DOHH2 (cell line): ENCODE measurements around the gene NEK4.

Source experiments
- H3F3A ChIP-seq: fragments of 200-600 bp; sonication (generic), shearing (Covaris generic); 2 replicates; pipeline ENCODE4 v1.6.0; 2016; ENCODE audit warnings: antibody characterized with exemption, mild to moderate bottlenecking; ENCODE audit not compliant: control insufficient read depth, insufficient read depth
- H3K27ac ChIP-seq: fragments of 200-600 bp; sonication (generic); 2 replicates; pipeline ENCODE4 v1.5.1; 2014; ENCODE audit warnings: low read depth, mild to moderate bottlenecking, low read length, moderate library complexity
- H3K27me3 ChIP-seq: fragments of 200-600 bp; sonication (generic); 2 replicates; pipeline ENCODE4 v1.6.1; 2014; ENCODE audit warnings: mild to moderate bottlenecking, low read length, mixed read lengths; ENCODE audit not compliant: control insufficient read depth
- H3K36me3 ChIP-seq: fragments of 200-600 bp; sonication (generic); 2 replicates; pipeline ENCODE4 v1.6.1; 2014; ENCODE audit warnings: mild to moderate bottlenecking, low read length, moderate library complexity, mixed read lengths; ENCODE audit not compliant: control insufficient read depth
- H3K4me1 ChIP-seq: fragments of 200-600 bp; sonication (generic); 2 replicates; pipeline ENCODE4 v1.6.1; 2014; ENCODE audit warnings: mild to moderate bottlenecking, low read length, mixed read lengths; ENCODE audit not compliant: control insufficient read depth
- H3K4me2 ChIP-seq: fragments of 200-600 bp; sonication (generic); 2 replicates; pipeline ENCODE4 v1.6.0; 2014; ENCODE audit warnings: mild to moderate bottlenecking, low read length, moderate library complexity
- H3K4me3 ChIP-seq: fragments of 200-600 bp; sonication (generic); 2 replicates; pipeline ENCODE4 v1.5.1; 2014; ENCODE audit warnings: mild to moderate bottlenecking, low read length, mixed read lengths
- H3K79me2 ChIP-seq: fragments of 200-600 bp; sonication (generic); 2 replicates; pipeline ENCODE4 v1.6.1; 2014; ENCODE audit warnings: mild to moderate bottlenecking, low read length, mixed read lengths; ENCODE audit not compliant: control insufficient read depth
- H3K9me2 ChIP-seq: fragments of 200-600 bp; sonication (generic); replicated peaks from 2 replicates; pipeline ENCODE4 v1.6.1; 2014; ENCODE audit warnings: mild to moderate bottlenecking, low read length, mixed read lengths; ENCODE audit not compliant: control insufficient read depth
- H3K9me3 ChIP-seq: fragments of 200-600 bp; sonication (generic); 2 replicates; pipeline ENCODE4 v1.6.1; 2014; ENCODE audit warnings: antibody characterized with exemption, low read length, mixed read lengths; ENCODE audit not compliant: control insufficient read depth, insufficient read depth
- H4K20me1 ChIP-seq: fragments of 200-600 bp; sonication (generic); 2 replicates; pipeline ENCODE4 v1.6.0; 2014; ENCODE audit warnings: low read depth, mild to moderate bottlenecking, antibody characterized with exemption, low read length, moderate library complexity; ENCODE audit not compliant: control insufficient read depth, insufficient read depth
- CTCF ChIP-seq: fragments of 200-600 bp; sonication (generic); IDR thresholded peaks from one replicate; pipeline ENCODE4 v1.5.1; 2014; ENCODE audit warnings: antibody characterized with exemption, mild to moderate bottlenecking, low read depth, low read length; ENCODE audit not compliant: poor library complexity, severe bottlenecking
- EZH2phosphoT487 ChIP-seq: fragments of 200-600 bp; sonication (generic); IDR thresholded peaks from 2 replicates; pipeline ENCODE4 v1.6.1; 2017; ENCODE audit warnings: borderline replicate concordance, mild to moderate bottlenecking, antibody characterized with exemption, low read length, moderate library complexity, mixed read lengths

Gene NEK4

DNA sequence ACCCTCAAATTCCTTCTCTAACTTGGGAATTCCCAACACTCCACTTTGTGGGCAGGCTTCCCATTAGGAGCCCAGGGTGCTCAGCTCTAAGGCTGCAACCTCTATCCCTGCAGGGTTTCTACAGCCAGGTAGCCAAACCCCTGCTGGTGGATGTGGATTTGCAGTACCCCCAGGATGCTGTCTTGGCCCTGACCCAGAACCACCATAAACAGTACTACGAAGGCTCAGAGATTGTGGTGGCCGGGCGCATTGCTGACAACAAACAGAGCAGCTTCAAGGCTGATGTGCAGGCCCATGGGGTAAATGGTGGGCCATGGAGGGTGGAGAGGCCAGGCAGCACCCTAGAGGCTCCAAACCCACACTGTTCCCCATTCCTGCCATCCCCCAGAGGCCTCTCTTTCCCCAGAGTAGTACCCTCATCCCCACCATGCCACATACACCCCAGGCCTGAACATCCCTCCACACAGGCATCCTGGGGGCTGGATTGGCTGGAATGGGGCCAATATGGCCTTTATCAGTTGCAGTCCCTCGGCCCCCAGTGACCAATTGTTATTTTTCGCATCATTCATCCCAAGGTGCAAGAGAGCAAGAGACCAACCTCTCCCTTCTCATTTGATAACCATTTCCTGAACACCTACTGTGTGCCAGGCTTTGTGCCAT is 14.3 kb upstream of the NEK4 start:
- Histone ChIP-seq H3K4me2 (no peak overlapping the region), H3K36me3 (no peaks in the 10 kb centered on the region)

DNA sequence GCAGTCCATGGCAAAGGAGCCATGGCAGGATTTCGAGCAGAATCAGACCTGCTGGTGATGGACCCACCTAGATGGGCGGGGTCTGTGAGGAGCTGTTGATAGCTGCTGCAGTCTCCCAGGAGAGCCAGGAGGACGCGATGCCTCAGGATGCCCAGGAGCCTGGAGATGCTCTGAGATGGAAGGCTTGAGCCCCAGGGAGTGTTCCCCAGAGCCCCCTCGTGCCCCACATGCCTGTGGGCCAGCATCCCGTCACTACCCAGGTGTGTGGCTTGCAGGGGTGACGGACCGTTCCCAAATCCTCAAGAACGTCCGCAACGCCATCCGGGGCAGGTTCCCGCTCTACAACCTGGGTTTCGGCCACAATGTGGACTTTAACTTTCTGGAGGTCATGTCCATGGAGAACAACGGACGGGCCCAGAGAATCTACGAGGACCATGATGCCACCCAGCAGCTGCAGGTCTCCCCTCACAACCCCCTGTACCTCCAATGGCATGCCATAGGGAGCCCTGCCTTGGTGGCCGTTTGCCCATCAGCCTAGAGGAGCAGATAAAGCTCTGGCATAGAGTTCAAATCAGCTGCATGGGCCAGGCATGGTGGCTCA is 13.4 kb upstream of the NEK4 start:
- H3K27ac ChIP-seq = no peak overlapping the region
- H3K4me2 ChIP-seq = no peak overlapping the region
- no peak overlapping the region for H3K4me3 ChIP-seq
- no peaks in the 10 kb centered on the region for H4K20me1 ChIP-seq
- H3F3A ChIP-seq = no peaks in the 10 kb centered on the region; the same call in 1 of the 2 replicates
- H3K79me2 ChIP-seq = no peaks in the 10 kb centered on the region
- peaks cover 11% of the 10 kb centered on the region; the same call in 1 of the 2 replicates for H3K27me3 ChIP-seq
- H3K36me3 ChIP-seq = no peaks in the 10 kb centered on the region
- TF ChIP-seq CTCF (no peak), EZH2phosphoT487 (no peak)
- H3K9me3 ChIP-seq = no peaks in the 10 kb centered on the region
- H3K9me2 ChIP-seq = no peaks in the 10 kb centered on the region
- H3K4me1 ChIP-seq = peaks cover 8% of the 10 kb centered on the region

More for the DNA sequence above, 14.3 kb upstream of the NEK4 start:
- no peaks in the 10 kb centered on the region; the same call in 1 of the 2 replicates for H3F3A ChIP-seq
- no peak overlapping the region for H3K27ac ChIP-seq
- H3K27me3 ChIP-seq = peaks cover 11% of the 10 kb centered on the region; the same call in 1 of the 2 replicates
- H4K20me1 ChIP-seq = no peaks in the 10 kb centered on the region
- H3K9me2 ChIP-seq = no peaks in the 10 kb centered on the region
- H3K4me1 ChIP-seq = no peaks in the 10 kb centered on the region
- no peaks in the 10 kb centered on the region for H3K79me2 ChIP-seq
- no peaks in the 10 kb centered on the region for H3K9me3 ChIP-seq
- no peak overlapping the region for H3K4me3 ChIP-seq
- no peak for TF ChIP-seq EZH2phosphoT487
- no peak for TF ChIP-seq CTCF

GRCh38 chr3:52783211-52783555 is 12.4 kb upstream of the NEK4 start:
- Histone ChIP-seq H3K4me2 (no peak overlapping the region), H3K36me3 (no peaks in the 10 kb centered on the region), H3K4me1 (peaks cover 10% of the 10 kb centered on the region), H3F3A (no peaks in the 10 kb centered on the region; the same call in 1 of the 2 replicates), H3K4me3 (no peak overlapping the region), H4K20me1 (no peaks in the 10 kb centered on the region), H3K27me3 (peaks cover 11% of the 10 kb centered on the region; the same call in 1 of the 2 replicates), H3K79me2 (no peaks in the 10 kb centered on the region), H3K9me3 (no peaks in the 10 kb centered on the region), H3K27ac (no peak overlapping the region), H3K9me2 (no peaks in the 10 kb centered on the region)
- no peak for TF ChIP-seq CTCF
